ENCODE measurements around the gene SMAD3.

Gene SMAD3

DNA sequence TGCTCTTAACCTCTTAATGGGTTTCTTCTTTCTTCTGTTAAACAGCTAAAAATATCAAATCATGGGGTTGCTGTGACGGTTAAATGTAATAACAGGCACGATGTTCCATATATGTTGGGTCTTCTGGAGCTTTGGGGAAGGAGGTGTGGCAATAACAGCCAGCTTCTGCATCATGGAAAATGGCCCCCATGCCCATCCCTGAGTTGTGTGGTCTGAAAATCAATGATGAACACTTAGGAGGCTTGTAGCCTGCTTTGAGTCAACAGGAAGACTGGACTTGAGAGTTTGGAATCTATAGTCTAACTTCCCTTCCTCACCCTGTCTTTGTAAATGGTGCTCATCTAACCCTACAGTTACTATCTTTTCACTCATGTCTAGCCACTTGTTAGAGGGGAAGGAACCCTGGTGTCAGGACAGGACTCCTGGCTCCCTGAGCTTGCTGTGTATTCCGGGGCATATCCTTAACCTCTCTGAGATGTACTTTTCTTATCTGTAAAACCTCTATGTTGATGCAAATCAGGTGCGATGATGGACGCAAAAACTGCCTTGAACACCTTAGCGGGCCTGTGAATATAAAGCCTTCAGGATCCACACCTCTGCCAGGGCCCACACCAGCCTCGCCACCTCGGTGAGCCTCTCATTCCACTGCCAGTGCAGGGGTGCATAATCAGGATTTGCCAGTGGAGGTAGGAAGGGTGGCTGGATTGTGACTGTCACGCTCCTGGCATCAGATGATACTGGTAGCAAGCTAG is 27.5 kb downstream of the SMAD3 start:
- no peak for DNase-seq (ENCODE audit: extremely low read depth, low read depth)
- TF ChIP-seq, protein P1, sequence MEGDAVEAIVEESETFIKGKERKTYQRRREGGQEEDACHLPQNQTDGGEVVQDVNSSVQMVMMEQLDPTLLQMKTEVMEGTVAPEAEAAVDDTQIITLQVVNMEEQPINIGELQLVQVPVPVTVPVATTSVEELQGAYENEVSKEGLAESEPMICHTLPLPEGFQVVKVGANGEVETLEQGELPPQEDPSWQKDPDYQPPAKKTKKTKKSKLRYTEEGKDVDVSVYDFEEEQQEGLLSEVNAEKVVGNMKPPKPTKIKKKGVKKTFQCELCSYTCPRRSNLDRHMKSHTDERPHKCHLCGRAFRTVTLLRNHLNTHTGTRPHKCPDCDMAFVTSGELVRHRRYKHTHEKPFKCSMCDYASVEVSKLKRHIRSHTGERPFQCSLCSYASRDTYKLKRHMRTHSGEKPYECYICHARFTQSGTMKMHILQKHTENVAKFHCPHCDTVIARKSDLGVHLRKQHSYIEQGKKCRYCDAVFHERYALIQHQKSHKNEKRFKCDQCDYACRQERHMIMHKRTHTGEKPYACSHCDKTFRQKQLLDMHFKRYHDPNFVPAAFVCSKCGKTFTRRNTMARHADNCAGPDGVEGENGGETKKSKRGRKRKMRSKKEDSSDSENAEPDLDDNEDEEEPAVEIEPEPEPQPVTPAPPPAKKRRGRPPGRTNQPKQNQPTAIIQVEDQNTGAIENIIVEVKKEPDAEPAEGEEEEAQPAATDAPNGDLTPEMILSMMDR (IDR thresholded peaks at IDR 0.05; ENCODE audit: low read depth, low read length): no peak

DNA sequence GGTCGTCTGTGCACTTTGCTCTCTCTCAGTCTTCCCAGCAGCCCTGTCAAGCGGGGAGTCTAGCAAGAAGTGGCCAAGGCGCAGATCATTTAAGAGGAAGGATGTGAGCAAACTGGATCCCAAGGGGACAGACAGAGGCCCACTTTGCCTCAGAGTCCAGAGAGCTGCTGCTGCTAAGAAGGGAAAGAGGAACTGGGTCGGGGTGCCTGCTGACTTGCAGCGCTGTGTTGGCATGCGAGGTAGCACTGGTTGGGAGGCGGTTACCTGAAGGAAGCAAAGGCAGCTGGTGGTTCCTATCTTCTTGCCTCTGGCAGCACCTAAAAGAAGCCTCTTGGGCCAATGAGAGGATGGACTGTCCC is 28.1 kb downstream of the SMAD3 start:
- DNase-seq (ENCODE audit: extremely low read depth, low read depth): no peak
- TF ChIP-seq, protein P1 (IDR thresholded peaks at IDR 0.05; ENCODE audit: low read depth, low read length): no peak

DNA sequence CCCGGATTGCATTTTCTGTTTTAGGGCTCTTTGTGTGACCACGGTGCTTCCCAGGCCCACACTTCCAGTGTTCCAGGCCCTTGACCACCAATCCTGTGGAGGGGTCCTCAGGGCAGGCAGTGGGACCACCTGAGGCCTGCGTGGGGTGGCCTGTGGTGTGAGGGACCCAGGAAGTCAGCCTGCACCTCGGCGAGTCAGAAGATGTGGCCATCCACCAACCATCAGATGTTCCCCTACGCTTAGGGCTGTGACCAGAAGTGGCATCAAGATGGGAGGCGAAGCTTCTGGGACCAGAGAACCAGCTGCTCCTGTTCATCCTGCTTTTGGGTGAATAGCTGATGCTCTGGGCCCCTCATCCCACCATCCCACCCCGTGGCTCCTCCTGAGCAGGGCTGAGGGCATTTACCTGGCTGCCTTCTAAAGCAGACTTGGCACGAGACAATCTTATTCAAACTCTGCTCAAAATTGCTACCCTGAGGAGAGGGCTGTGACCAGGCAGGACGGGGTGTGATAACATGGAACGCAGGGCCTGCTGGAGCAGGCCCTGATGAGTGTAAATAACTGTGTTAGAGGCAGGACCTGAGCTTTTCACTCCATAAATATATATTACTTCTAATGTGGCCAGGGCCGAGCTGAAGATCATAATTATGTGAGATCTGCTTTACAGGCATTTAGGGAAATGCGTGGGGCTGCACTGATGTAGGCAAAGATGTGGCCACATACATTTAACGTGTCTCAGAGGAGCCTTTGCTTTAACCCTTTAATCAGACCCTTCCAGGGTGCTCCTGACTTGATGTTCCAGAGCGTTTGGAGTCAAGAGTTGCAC is 28.8 kb downstream of the SMAD3 start:
- no peak for DNase-seq (ENCODE audit: extremely low read depth, low read depth)
- TF ChIP-seq, protein P1 (IDR thresholded peaks at IDR 0.05; ENCODE audit: low read depth, low read length): no peak

DNA sequence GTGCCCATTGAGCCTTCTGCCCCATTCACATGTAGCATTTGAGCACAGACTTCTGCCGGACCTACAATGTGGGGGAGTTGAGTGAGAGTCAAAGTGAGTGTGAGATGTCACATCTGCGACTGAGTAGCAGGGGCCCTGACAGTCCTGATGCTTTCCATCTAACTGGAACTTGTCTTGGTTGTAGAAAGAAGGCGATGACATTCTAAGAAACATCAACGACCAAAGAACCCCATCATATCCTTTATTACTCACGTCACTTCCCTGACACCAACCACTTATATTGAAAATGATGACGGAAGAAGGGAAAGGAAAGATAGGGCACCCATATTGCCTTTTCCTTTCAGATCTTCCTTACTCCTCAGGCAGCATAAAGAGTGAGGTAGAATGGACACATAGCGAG is 30.5 kb downstream of the SMAD3 start:
- no peak for DNase-seq (ENCODE audit: extremely low read depth, low read depth)
- TF ChIP-seq, protein P1 (IDR thresholded peaks at IDR 0.05; ENCODE audit: low read depth, low read length): no peak

DNA sequence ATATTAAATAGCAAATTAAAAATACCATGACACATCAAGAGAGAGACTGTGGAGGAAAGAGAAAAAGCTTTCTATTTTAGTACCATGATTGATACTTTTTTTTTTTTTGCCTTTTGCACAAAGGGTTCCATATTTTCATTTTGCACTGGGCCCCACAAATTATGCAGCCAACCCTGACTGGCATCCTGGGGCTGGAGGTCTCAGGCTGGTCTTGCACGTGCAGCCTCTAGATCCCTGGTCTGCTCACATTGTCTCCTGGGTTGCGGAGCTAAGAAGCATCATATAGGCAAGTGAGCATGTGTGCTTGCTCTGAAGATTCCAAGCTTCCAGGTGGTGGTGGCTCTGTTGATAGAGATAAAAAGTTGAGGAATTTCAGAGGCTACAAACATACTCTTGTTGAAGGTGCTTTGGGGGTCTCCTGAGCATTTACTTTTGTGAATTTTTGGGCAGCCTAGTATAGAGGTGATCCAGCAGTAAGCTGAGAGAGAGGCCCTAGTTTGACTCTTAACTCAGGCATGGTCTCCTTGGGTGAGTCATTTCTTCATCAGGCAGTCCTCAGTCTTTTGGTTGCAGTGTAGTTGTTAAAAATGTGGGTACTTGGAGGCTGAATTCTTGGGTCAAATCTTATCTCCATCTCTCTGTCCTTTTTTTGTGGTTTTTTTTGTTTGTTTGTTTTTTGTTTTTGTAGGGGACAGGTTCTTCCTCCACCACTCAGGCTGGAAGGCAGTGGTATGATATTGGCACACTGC is 31.3 kb downstream of the SMAD3 start:
- DNase-seq (ENCODE audit: extremely low read depth, low read depth): no peak
- TF ChIP-seq, protein P1 (IDR thresholded peaks at IDR 0.05; ENCODE audit: low read depth, low read length): no peak

DNA sequence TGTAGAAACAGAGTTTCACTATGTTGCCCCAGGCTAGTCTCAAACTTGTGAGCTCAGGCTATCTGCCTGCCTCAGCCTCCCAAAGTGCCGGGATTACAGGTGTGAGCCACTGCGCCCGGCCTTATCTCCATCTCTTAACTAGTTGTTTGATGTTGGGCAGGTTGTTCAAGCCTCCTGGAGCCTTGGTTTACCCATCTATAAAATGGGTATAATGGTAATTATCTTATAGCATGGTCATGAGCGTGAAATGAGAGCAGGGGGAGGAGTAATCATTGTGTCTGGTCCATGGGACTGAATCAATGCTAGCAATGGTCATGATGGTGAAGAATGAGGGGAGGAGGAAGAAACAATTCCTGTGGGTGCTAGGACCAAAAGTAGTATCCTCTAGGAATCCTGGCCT is 32.0 kb downstream of the SMAD3 start:
- TF ChIP-seq, protein P1 (IDR thresholded peaks at IDR 0.05; ENCODE audit: low read depth, low read length): no peak
- DNase-seq (ENCODE audit: extremely low read depth, low read depth): no peak

Data from AG09319 (cell line).